HG03135 (cell line): ENCODE data around the gene HLA-DPA1.
A peak's percentile ranks its signal among the peaks of the same experiment; 100 is the strongest.
"Not testable (repeated sequence)": the region's sequence is repeated elsewhere in the genome, so short reads cannot be mapped to it uniquely, and the experiment has no call there.

Experiments used
- ATAC-seq: cut with Tn5 transposase; IDR thresholded peaks from one replicate; pipeline ENCODE4 v1.9.1; 2021; ENCODE audit warnings: mild to moderate bottlenecking, moderate library complexity; ENCODE audit not compliant: unreplicated experiment

Gene HLA-DPA1

DNA sequence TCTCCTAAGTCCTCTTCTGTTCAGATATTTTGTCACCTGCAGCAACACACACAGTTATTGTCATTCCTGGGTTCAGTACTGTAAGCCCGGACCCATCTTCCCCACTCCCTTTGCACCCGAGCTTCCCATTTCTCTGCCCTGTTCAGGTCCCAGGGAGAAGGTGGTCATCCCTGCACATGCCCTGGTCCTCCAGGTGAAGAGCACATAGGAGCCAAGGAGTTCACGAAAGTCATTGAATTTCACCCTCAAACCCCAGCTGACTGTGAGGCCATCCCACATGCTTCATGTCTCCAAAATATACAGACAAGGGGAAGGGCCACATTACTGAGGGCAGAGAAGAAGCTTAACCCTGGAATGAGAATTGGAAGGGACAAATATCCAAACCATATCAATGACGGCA is 8.1 kb downstream of the HLA-DPA1 start:
- no peak for ATAC-seq

DNA sequence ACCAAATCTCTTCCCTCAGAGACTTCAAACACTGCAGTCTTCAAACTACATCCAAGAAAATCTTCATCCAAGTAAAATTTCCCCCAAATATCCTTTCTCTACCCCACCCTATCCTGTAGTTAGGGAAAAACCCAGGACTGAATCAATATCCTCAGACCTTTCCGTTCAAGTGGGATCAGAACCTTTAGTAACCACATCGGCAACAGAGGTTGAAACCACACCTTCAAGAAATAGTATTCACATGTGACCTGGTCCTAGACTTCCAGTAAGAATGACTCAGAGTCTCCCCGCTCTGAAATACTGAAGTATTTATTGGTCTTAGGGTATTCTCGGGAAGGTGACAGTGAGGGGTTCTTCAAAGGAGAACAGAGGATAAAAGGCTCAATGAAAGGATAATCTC is 8.7 kb downstream of the HLA-DPA1 start:
- ATAC-seq = no peak

DNA sequence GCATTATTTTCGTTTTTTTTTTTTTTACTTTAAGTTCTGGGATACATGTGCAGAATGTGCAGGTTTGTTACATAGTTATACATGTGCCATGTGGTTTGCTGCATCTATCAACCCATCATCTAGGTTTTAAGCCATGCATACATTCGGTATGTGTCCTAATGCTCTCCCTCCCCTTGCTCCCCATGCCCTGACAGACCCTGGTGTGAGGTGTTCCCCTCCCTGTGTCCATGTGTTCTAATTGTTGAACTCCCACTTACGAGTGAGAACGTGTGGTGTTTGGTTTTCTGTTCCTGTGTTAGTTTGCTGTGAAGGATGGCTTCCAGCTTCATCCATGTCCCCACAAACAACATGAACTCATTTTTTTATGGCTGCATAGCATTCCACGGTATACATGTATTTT is 10.0 kb downstream of the HLA-DPA1 start:
- ATAC-seq = not testable (repeated sequence)

DNA sequence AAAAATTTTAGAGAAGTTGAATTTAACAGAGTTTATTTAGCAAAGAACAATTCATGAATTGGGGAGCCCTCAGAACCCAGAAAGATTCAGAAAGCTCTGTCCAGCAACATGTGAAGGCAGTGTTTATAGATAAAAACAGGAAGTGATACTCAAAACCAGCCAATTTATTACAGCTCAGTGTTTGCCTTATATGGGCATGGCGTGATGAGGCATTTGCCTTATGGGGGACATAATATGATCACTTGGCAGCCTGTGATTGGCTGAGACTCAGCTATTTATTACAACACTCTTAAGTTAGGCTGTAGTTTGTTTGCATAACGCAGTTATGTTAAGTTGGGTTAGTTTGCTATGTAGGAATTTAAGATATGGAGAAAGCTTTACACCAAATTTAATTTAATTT is 11.5 kb downstream of the HLA-DPA1 start:
- peak; percentile 87 for ATAC-seq

GRCh38 chr6:33057222-33058150 is 16.0 kb downstream of the HLA-DPA1 start:
- ATAC-seq = no peak

DNA sequence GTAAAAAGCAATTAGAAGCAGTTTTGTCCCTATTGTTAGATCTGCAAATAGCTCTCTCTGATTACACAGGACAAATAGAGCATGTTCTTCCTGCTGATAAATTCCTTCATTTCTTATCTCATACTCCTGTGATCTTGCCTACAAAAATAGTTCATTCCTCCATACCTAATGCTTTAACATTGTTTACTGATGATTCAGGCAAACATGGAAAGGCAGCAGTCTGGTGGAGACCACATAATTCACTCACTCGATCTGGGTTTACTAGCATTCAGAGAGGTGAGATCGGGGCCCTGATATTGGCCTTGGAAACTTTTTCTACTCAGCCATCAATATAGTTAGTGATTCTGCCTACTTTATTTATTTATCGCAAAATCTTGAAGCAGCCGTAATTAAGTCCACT is 20.2 kb downstream of the HLA-DPA1 start:
- ATAC-seq = no peak

- no peak for ATAC-seq
These were observed 20.8 kb downstream of the HLA-DPA1 start for GRCh38 chr6:33052627-33053026.

GRCh38 chr6:33050014-33050810 is 23.2 kb downstream of the HLA-DPA1 start:
- no peak for ATAC-seq

DNA sequence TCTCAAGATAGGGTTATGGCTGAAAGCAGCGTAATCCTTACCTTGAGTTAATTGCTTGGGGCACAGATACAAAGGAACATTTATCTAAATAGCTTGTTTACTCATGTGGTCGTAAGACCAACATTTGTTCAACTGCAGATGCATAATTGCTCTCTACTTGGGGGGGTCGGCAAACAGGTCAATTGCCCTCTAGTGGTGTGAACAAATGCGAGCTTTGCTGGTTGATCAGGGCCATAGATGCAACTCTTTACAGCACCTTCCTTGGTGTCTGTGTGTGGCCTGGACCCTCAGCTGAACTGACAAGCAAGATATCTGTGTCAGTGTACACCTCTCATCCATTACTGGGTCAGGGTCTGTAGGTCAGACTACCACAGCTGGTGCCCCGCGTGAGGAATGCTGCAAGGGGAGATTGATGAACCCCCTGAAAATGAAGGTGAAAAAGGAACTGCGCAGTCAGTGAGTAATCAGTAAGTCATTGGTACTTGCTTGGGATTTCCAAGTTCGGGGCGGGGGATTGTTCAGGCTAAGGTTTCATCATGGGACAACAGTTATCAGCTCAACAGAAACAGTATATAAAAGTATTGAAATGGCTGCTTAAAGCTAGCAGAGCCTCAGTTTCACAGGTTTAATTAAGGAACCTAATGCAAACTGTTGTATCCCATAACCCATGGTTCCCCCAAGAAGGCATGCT is 24.0 kb downstream of the HLA-DPA1 start:
- ATAC-seq = no peak

DNA sequence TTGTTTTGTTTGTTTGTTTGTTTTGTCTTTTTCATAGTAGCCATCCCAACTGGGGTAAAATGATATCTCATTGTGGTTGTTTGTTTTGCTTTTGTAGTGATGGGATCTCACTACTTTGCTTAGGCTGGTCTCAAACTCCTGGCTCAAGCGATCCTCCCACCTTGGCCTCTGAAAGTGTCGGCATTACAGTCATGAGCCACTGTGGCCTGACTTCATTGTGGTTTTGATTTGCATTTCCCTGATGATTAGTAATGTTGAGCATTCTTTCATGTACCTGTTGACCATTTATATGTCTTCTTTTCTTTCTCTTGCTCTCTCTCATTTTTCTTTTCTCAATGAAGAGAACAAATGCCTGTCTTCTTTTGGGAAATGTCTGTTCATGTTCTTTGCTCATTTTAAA is 33.3 kb downstream of the HLA-DPA1 start:
- ATAC-seq = no peak

DNA sequence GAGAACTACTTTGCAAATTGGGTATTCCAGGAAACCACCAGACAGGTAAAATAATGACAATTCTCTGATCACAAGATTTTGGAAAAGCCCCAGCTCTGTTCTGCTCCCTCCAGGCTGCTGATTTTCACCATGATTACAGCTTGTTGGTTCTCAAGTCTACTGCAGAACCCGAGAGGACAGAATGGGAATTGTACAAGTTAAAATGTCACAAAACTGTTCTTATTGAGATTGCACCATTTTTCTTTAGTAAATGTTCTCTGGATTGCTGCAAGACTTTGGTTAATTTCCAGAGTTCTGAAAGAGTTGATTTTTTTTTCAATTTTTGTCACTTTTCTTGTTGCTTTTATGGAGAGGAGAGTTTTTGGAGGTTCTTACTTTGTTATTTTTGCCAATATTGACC is 36.9 kb downstream of the HLA-DPA1 start:
- ATAC-seq = no peak

GRCh38 chr6:33034554-33034953 is 38.9 kb downstream of the HLA-DPA1 start:
- no peak for ATAC-seq

DNA sequence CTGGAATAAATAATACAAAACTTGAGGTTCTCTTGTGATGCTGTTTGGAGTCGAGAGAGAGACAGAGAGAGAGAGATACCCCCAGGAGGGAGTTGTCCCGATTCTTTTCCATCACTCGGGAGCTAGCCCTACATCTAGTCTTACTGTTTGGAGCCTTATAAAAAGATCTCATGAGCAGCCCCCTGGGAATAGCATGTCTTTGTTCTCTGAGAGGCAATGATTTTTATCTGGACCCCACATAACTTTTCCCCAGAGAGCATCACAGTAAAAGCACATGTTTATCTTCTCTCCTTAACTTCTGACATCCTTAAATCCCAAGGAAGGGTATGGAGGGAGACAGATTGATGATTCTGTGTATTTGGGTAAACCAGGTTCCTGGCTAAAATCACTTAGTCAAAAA is 43.2 kb downstream of the HLA-DPA1 start:
- ATAC-seq = no peak

DNA sequence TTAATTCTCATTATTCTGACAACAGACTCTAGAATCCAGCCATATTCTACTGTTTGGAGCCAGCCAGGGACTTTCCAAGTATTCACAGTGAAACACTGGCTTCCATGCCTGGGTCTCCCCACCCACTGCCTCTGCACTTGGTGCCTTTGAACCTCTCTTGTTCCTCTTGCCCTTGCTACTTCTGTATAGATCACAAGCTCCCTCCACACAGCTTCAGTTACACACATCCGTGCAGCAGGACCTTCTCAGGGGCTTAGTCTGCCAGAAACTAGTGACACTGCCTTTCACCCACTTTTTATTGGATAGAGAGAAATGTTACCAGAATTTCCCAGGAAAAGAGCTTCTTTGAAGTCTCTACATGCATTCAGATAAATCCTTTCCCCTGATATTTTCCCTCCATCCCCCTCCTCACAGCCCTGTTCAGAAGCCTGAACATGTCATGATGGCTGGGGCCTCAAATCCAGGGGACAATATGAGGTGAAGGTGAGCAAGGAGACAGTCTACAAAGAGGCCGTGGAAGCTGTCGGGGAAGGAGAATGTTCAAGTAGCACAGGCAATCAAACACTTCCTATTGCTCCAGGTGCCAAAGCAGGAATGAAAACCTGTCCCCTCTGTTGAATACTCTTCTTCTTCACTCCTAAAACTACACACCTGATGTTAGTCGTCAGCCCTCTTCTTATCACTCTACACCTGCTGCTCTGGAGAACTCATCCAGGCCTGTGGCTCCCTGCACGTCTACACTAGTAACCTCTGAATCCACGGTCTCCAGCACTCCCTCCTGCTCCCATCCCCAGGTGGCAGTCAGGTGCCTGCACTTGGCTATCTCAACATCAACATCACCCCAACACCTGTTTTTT is 43.9 kb downstream of the HLA-DPA1 start:
- ATAC-seq = peak; percentile 77

DNA sequence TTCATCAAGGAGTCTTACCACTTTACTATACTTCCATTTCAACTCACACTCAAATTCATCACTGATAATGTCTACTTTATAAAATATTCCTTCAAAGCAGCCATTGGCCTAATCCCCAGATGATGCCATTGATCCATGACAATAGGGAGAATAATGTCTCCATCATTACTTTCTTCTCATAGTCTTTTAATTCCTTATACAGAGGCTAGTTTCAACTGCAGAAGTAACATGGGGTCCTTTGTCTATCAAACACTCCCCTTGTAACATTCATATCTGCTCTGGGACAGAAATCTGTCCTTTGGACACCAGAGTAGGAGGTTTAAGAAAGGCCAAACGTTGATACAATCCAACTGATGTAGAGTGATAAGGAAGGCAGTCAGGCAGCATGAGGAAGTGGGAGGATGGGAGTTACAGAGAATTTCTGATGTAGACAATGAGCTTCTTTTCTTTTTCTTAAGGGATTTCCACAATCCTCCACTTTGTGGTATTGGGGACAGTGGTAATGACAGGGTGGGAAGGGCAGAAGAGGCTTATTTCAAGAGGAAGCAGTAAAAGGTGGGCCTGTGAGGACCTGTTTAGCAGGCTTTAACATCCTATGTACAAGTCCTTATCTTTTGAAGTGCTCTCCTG is 45.1 kb downstream of the HLA-DPA1 start:
- peak; percentile 3 for ATAC-seq

DNA sequence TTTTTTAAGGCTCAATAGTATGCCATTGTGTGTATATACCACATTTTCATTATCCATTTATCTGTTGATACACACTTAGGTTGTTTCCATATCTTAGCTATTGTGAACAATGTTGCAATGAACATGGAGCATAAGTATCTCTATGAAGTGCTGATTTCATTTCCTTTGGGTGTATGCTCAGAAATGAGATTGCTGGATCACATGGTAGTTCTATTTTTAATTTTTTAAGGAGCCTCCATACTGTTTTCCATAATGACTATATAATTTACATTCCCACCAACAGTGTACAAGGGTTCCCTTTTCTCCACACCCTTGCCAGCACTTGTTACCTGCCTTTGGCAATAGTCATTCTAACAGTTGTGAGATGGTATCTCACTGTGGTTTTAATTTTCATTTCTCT is 48.9 kb downstream of the HLA-DPA1 start:
- ATAC-seq = no peak

- no peak for ATAC-seq
These were observed 49.9 kb downstream of the HLA-DPA1 start for GRCh38 chr6:33023536-33023935.

DNA sequence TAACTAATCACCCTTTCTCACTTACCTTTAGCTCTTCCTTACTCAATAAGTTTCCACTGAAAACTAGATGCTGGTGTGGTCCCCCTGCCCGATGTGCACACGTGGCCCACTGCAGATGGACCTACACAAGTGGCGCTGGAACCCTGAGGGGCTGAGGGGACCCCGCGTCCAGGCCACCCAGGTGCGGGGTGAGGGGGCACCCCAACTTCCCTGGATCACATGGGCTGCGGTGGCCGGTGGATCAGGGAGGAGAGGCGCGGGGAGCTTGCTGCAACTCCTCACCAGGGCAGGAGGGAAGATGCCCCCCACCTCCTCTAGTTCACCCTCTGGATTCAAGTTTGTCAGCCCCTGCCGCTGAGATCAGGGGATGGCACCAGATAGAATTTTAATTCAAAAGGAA is 51.5 kb downstream of the HLA-DPA1 start:
- no peak for ATAC-seq

GRCh38 chr6:33019372-33019771 is 54.1 kb downstream of the HLA-DPA1 start:
- peak; percentile 7 for ATAC-seq

- peak; percentile 55 for ATAC-seq
These were observed 54.5 kb downstream of the HLA-DPA1 start for GRCh38 chr6:33018904-33019303.
